HepG2 (cell line): Measurements from ENCODE around the gene EFNA4. TPM values are rescaled to one million over a fixed set of nuclear protein-coding genes. Genes with fewer than 3 reads are reported as not detected.

Experiments used
- ASH2L ChIP-seq: fragments of 300-600, 200-600 bp; sonication (generic); IDR thresholded peaks from 2 replicates; pipeline ENCODE4 v1.7.0; 2017; ENCODE audit warnings: low read depth, mild to moderate bottlenecking, moderate library complexity, mixed read lengths, low read length; ENCODE audit not compliant: insufficient read length
- FOSL2 ChIP-seq: sonication (generic); formaldehyde crosslinking; IDR thresholded peaks from 2 replicates; pipeline ENCODE4 v1.4.0; 2020; ENCODE audit warnings: missing genetic modification reagents
- HNF1B ChIP-seq: sonication (generic); formaldehyde crosslinking; IDR thresholded peaks from 2 replicates; pipeline ENCODE4 v1.5.1; 2020; ENCODE audit warnings: mild to moderate bottlenecking, moderate library complexity, missing genetic modification reagents
- ISX ChIP-seq: sonication (generic); formaldehyde crosslinking; conservative IDR thresholded peaks from 2 replicates; pipeline ENCODE4 v1.5.0; 2020; ENCODE audit warnings: missing genetic modification reagents
- LBX2 ChIP-seq: sonication (generic); formaldehyde crosslinking; IDR thresholded peaks from 2 replicates; pipeline ENCODE4 v1.5.0; 2020; ENCODE audit warnings: missing genetic modification reagents, mild to moderate bottlenecking, borderline replicate concordance
- MED8 ChIP-seq: sonication (generic); formaldehyde crosslinking; IDR thresholded peaks from 2 replicates; pipeline ENCODE4 v1.8.1; 2023; ENCODE audit warnings: mild to moderate bottlenecking, missing genetic modification reagents; ENCODE audit not compliant: insufficient replicate concordance
- NRL ChIP-seq: sonication (generic); formaldehyde crosslinking; IDR thresholded peaks from 2 replicates; pipeline ENCODE4 v1.5.0; 2020; ENCODE audit warnings: missing genetic modification reagents, mild to moderate bottlenecking, moderate library complexity, borderline replicate concordance
- PATZ1 ChIP-seq: sonication (generic); formaldehyde crosslinking; IDR thresholded peaks from 2 replicates; pipeline ENCODE4 v1.4.0; 2020; ENCODE audit warnings: missing genetic modification reagents
- POLR2G ChIP-seq: fragments of 200-400 bp; formaldehyde crosslinking; IDR thresholded peaks from 2 replicates; pipeline ENCODE4 v1.6.1; 2018; ENCODE audit warnings: mild to moderate bottlenecking, low read depth, low read length, moderate library complexity
- PPARG ChIP-seq: conservative IDR thresholded peaks from 2 replicates; pipeline ENCODE4 v1.6.1; 2016; ENCODE audit warnings: missing biosample characterization, missing genetic modification reagents
- ZBED4 ChIP-seq: sonication (generic); formaldehyde crosslinking; IDR thresholded peaks from 2 replicates; pipeline ENCODE4 v1.4.0; 2020; ENCODE audit warnings: missing genetic modification reagents, borderline replicate concordance
- ZNF20 ChIP-seq: sonication (generic); formaldehyde crosslinking; IDR thresholded peaks from 2 replicates; pipeline ENCODE4 v1.4.0; 2020; ENCODE audit warnings: mild to moderate bottlenecking, moderate library complexity, missing genetic modification reagents
- ZNF224 ChIP-seq: sonication (generic); formaldehyde crosslinking; IDR thresholded peaks from 2 replicates; pipeline ENCODE4 v1.5.0; 2020; ENCODE audit warnings: mild to moderate bottlenecking, missing genetic modification reagents
- ZNF350 ChIP-seq: sonication (generic); formaldehyde crosslinking; IDR thresholded peaks from 2 replicates; pipeline ENCODE4 v1.4.0; 2020; ENCODE audit warnings: mild to moderate bottlenecking, low read depth, missing genetic modification reagents, borderline replicate concordance
- ZNF607 ChIP-seq: sonication (generic); formaldehyde crosslinking; IDR thresholded peaks from 2 replicates; pipeline ENCODE4 v1.5.1; 2020; ENCODE audit warnings: missing genetic modification reagents, mild to moderate bottlenecking, borderline replicate concordance
- ZNF619 ChIP-seq: sonication (generic); formaldehyde crosslinking; IDR thresholded peaks from 2 replicates; pipeline ENCODE4 v1.4.0; 2020; ENCODE audit warnings: mild to moderate bottlenecking, missing genetic modification reagents
- ZNF788 ChIP-seq: sonication (generic); formaldehyde crosslinking; IDR thresholded peaks from 2 replicates; pipeline ENCODE4 v1.5.0; 2020; ENCODE audit warnings: mild to moderate bottlenecking, missing genetic modification reagents, borderline replicate concordance
- ZSCAN9 ChIP-seq: IDR thresholded peaks from 2 replicates; pipeline ENCODE4 v1.6.1; 2016; ENCODE audit warnings: borderline replicate concordance
- polyA plus RNA-seq, 8 experiments: library from polyadenylated mRNA; depleted of rRNA in 3 of 8; stranded (reverse) in 7 of 8; unstranded in 1 of 8; fragments of >200 nt; fragmentation: Illumina TruSeq in 4 of 8; extraction: Trizol in 4 of 8; gene quantifications; 2 replicates each; pipeline versions ENCODE4 v1.2.1 to v1.2.3, GENCODE V29; 2011 to 2016; ENCODE audit warnings: low read depth in 4 of 8, missing spikeins in 1 of 8, mixed read lengths in 1 of 8; ENCODE audit not compliant: insufficient read depth in 1 of 8
- total RNA-seq, 5 experiments: library from RNA; depleted of rRNA; stranded (reverse); fragments of >200 nt; fragmentation: Illumina TruSeq; extraction: Trizol; gene quantifications; 2 replicates each; pipeline ENCODE4 v1.2.3, GENCODE V29; 2016; ENCODE audit warnings: low read depth in 1 of 5
- TF ChIP-seq, protein P1 (sequence below): sonication (generic); formaldehyde crosslinking; IDR thresholded peaks from 2 replicates; pipeline ENCODE4 v1.4.0; 2020; ENCODE audit warnings: missing genetic modification reagents

Gene EFNA4
- total and polyA plus RNA-seq, 2 of the 13 experiments (the other 11 are each of a cell fraction or from before 2014, with no cell fraction given) = 12.0 to 17.2 TPM

DNA sequence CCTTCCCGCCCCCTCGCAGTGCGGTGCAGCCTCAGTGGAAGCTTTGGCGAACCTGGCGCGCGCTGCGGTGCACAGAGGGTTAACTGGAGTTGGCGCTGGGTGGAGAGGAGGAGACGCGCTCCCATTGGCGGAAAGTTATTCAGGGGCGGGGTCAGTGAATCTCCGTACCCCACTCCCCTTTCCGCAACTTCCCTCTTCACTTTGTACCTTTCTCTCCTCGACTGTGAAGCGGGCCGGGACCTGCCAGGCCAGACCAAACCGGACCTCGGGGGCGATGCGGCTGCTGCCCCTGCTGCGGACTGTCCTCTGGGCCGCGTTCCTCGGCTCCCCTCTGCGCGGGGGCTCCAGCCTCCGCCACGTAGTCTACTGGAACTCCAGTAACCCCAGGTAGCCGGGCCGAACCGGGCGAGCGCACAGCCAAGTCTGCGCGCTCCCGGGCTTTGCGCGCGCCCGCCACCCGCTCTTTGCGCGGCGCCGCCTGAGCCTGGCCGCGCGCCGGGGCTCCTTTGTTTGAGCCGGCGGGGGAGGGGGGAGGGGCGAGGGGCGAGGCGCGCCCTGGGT, at the start of gene EFNA4 (continued):
- peak; percentile 69; the same call in 1 of the 2 replicates for TF ChIP-seq LBX2
- TF ChIP-seq ZNF224 = peak; percentile 56; the same call in 1 of the 2 replicates
- peak; percentile 77; the same call in 1 of the 2 replicates for TF ChIP-seq ZNF607
- no peak for TF ChIP-seq ISX
- TF ChIP-seq PPARG (CRISPR knock-in tag) = peak; percentile 6; the same call in 1 of the 2 replicates
- TF ChIP-seq POLR2G = peak; percentile 86
- TF ChIP-seq, protein P1, sequence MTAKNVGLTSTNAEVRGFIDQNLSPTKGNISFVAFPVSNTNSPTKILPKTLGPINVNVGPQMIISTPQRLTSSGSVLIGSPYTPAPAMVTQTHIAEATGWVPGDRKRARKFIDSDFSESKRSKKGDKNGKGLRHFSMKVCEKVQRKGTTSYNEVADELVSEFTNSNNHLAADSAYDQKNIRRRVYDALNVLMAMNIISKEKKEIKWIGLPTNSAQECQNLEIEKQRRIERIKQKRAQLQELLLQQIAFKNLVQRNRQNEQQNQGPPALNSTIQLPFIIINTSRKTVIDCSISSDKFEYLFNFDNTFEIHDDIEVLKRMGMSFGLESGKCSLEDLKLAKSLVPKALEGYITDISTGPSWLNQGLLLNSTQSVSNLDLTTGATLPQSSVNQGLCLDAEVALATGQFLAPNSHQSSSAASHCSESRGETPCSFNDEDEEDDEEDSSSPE (CRISPR knock-in tag) = 0 out of 2 replicates have a peak, but pooled peaks have one; percentile 37
- 0 out of 2 replicates have a peak, but pooled peaks have one; percentile 6 for TF ChIP-seq FOSL2 (CRISPR knock-in tag)
- 0 out of 2 replicates have a peak, but pooled peaks have one; percentile 21 for TF ChIP-seq HNF1B (CRISPR knock-in tag)
- no peak; the same call in 1 of the 2 replicates for TF ChIP-seq ZNF788 (CRISPR knock-in tag)
- peak; percentile 79; the same call in 1 of the 2 replicates for TF ChIP-seq ZBED4
- peak; percentile 64; the same call in 1 of the 2 replicates for TF ChIP-seq NRL (CRISPR knock-in tag)
- no peak for TF ChIP-seq MED8
- TF ChIP-seq PATZ1 (CRISPR knock-in tag) = no peak
- peak; percentile 70 for TF ChIP-seq ASH2L
- TF ChIP-seq ZSCAN9 (CRISPR knock-in tag) = no peak; the same call in 1 of the 2 replicates
- TF ChIP-seq ZNF20 = 0 out of 2 replicates have a peak, but pooled peaks have one; percentile 37
- 0 out of 2 replicates have a peak, but pooled peaks have one; percentile 24 for TF ChIP-seq ZNF619 (CRISPR knock-in tag)
- peak; percentile 74 for TF ChIP-seq ZNF350 (CRISPR knock-in tag)
